A673 (cell line): ENCODE data around the gene KCNQ2. TPM values are rescaled to one million over a fixed set of nuclear protein-coding genes. Genes with fewer than 3 reads are reported as not detected.

Source experiments
- BruUV-seq: library from RNA; stranded (reverse); fragments of 400-500 nt; replicated peaks from 2 replicates; lab custom pipeline; 2021; lab: Mats Ljungman, UMichigan
- CTCF ChIA-PET: fragments of 300-600 bp; sonication (Branson Sonifier 250); formaldehyde crosslinking; loops from one replicate; lab custom pipeline; 2022; ENCODE audit warnings: antibody characterized with exemption; lab: Charles Lee
- POLR2A ChIA-PET: fragments of 300-600 bp; sonication (Branson Sonifier 250); formaldehyde crosslinking; loops from one replicate; lab custom pipeline; 2022; ENCODE audit warnings: antibody characterized with exemption; ENCODE audit not compliant: low non-redundant PET; lab: Charles Lee
- DNase-seq: peaks from one replicate; pipeline ENCODE4 v3.0.0-alpha.2; 2015; ENCODE audit warnings: low spot score
- H3K27ac ChIP-seq: fragments of 200-600 bp; sonication (generic); 2 replicates; pipeline ENCODE4 v1.5.1; 2016; ENCODE audit warnings: mixed run types, low read depth, mild to moderate bottlenecking, mixed read lengths, antibody characterized with exemption, low read length; ENCODE audit not compliant: poor library complexity, severe bottlenecking
- H3K27me3 ChIP-seq: fragments of 200-600 bp; sonication (generic); replicated peaks from 2 replicates; pipeline ENCODE4 v1.6.1; 2017; ENCODE audit warnings: mixed run types, low read depth, mild to moderate bottlenecking, mixed read lengths, antibody characterized with exemption, low read length; ENCODE audit not compliant: insufficient read depth, poor library complexity
- H3K36me3 ChIP-seq: fragments of 200-600 bp; sonication (generic); 2 replicates; pipeline ENCODE4 v1.6.1; 2016; ENCODE audit warnings: mixed run types, mild to moderate bottlenecking, mixed read lengths, antibody characterized with exemption, low read length; ENCODE audit not compliant: insufficient read depth, poor library complexity, severe bottlenecking
- H3K4me1 ChIP-seq: fragments of 200-600 bp; sonication (generic); 2 replicates; pipeline ENCODE4 v1.6.1; 2017; ENCODE audit warnings: mixed run types, mild to moderate bottlenecking, mixed read lengths, antibody characterized with exemption, low read length; ENCODE audit not compliant: insufficient read depth, poor library complexity, severe bottlenecking
- H3K4me3 ChIP-seq: fragments of 200-600 bp; sonication (generic); 2 replicates; pipeline ENCODE4 v1.5.1; 2016; ENCODE audit warnings: low read depth, mixed run types, mild to moderate bottlenecking, mixed read lengths, low read length; ENCODE audit not compliant: poor library complexity, severe bottlenecking
- H3K9me3 ChIP-seq: fragments of 200-600 bp; sonication (generic); 2 replicates; pipeline ENCODE4 v1.6.1; 2016; ENCODE audit warnings: mixed run types, low read depth, mild to moderate bottlenecking, mixed read lengths, antibody characterized with exemption, low read length; ENCODE audit not compliant: poor library complexity, severe bottlenecking
- CTCF ChIP-seq: fragments of 300-800, 200-600 bp; sonication (generic); conservative IDR thresholded peaks from 2 replicates; pipeline ENCODE4 v1.5.1; 2017; ENCODE audit warnings: low read depth, mild to moderate bottlenecking, antibody characterized with exemption, low read length, moderate library complexity, mixed read lengths
- EZH2 ChIP-seq: fragments of 200-600 bp; sonication (generic); IDR thresholded peaks from 2 replicates; pipeline ENCODE4 v1.6.1; 2017; ENCODE audit warnings: borderline replicate concordance, low read depth, mild to moderate bottlenecking, mixed read lengths, antibody characterized with exemption, low read length; ENCODE audit not compliant: poor library complexity, severe bottlenecking
- intact Hi-C: fragments of 100-400 bp; cut with micrococcal nuclease; formaldehyde crosslinking; loops from one replicate; pipeline ENCODE4 v1.10.0; 2022; ENCODE audit not compliant: unreplicated experiment
- total RNA-seq: library from RNA; stranded (reverse); gene quantifications from 2 replicates; pipeline ENCODE4 v1.2.3, GENCODE V29; 2021

KCNQ2 gene
- total RNA-seq, 1 experiment from 2014 or later: 6.6 TPM

GRCh38 chr20:63492518-63492917 lies 20.1 kb upstream of the KCNQ2 start:
- TF ChIP-seq CTCF (no peak), EZH2 (no peak)
- Histone ChIP-seq H3K4me3 (no peak overlapping the region), H3K9me3 (no peaks in the 10 kb centered on the region), H3K27me3 (peaks cover 14% of the 10 kb centered on the region), H3K4me1 (no peaks in the 10 kb centered on the region), H3K36me3 (no peaks in the 10 kb centered on the region), H3K27ac (no peak overlapping the region)
- BruUV-seq: no TSS peak
- POLR2A ChIA-PET: no interaction called here
- no peak for DNase-seq
- CTCF ChIA-PET: no interaction called here
- intact Hi-C loops: no loop called here

GRCh38 chr20:63491635-63492230 lies 19.3 kb upstream of the KCNQ2 start:
- CTCF ChIA-PET: no interaction called here
- BruUV-seq: no TSS peak

GRCh38 chr20:63491078-63491477 lies 18.6 kb upstream of the KCNQ2 start:
- BruUV-seq: no TSS peak
- H3K27ac ChIP-seq: no peak overlapping the region
- POLR2A ChIA-PET: no interaction called here
- intact Hi-C loops: no loop called here
- peaks cover 20% of the 10 kb centered on the region for H3K27me3 ChIP-seq
- H3K36me3 ChIP-seq: no peaks in the 10 kb centered on the region
- H3K9me3 ChIP-seq: no peaks in the 10 kb centered on the region
- H3K4me3 ChIP-seq: no peak overlapping the region
- CTCF ChIA-PET: no interaction called here
- no peak for DNase-seq
- TF ChIP-seq EZH2: no peak
- TF ChIP-seq CTCF: no peak
- no peaks in the 10 kb centered on the region for H3K4me1 ChIP-seq

More at GRCh38 chr20:63491635-63492230, 19.3 kb upstream of the KCNQ2 start:
- Histone ChIP-seq H3K4me3 (no peak overlapping the region), H3K27ac (no peak overlapping the region), H3K4me1 (no peaks in the 10 kb centered on the region), H3K36me3 (no peaks in the 10 kb centered on the region), H3K27me3 (peaks cover 20% of the 10 kb centered on the region), H3K9me3 (no peaks in the 10 kb centered on the region)
- intact Hi-C loops: no loop called here
- DNase-seq: no peak
- POLR2A ChIA-PET: no interaction called here
- TF ChIP-seq EZH2 (no peak), CTCF (no peak)
